ENCODE measurements around the gene LRP2. TPM values are rescaled to one million over a fixed set of nuclear protein-coding genes. Genes with fewer than 3 reads are reported as not detected.
"Not testable (repeated sequence)": the region's sequence is repeated elsewhere in the genome, so short reads cannot be mapped to it uniquely, and the experiment has no call there.

Gene LRP2
- polyA plus RNA-seq, 3 donors: 0.01 to 1.2 (median 0.48) TPM

GRCh38 chr2:169315357-169315756 is 47.0 kb downstream of the LRP2 start:
- WGBS, 3 donors: 77 to 86% (median 86%) methylated on average over 3 of the region's 3 CpGs
- H3K27ac ChIP-seq (ENCODE audit: low read depth, low read length): no peak overlapping the region

- not testable (repeated sequence) for H3K27ac ChIP-seq (ENCODE audit: low read depth, low read length)
- 86 to 93% (median 92%) methylated on average over 5 of the region's 5 CpGs for WGBS, 3 donors
Observed at GRCh38 chr2:169308349-169308748, 54.0 kb downstream of the LRP2 start.

- 88 to 94% (median 90%) methylated on average over 4 of the region's 4 CpGs for WGBS, 3 donors
- H3K27ac ChIP-seq (ENCODE audit: low read depth, low read length): not testable (repeated sequence)
Observed at GRCh38 chr2:169304689-169305088, 57.6 kb downstream of the LRP2 start.

- 57 to 73% (median 62%) methylated on average over 4 of the region's 4 CpGs for WGBS, 3 donors
- H3K27ac ChIP-seq (ENCODE audit: low read depth, low read length): no peak overlapping the region
Observed at GRCh38 chr2:169303579-169304305, 58.6 kb downstream of the LRP2 start.

- H3K27ac ChIP-seq (ENCODE audit: low read depth, low read length): no peak overlapping the region
- WGBS, 3 donors: 45 to 76% (median 63%) methylated on average over 4 of the region's 4 CpGs
Observed at GRCh38 chr2:169302364-169302763, 60.0 kb downstream of the LRP2 start.

GRCh38 chr2:169301596-169302335 is 60.6 kb downstream of the LRP2 start:
- WGBS, 3 donors: 42 to 73% (median 69%) methylated on average over 4 of the region's 4 CpGs
- H3K27ac ChIP-seq (ENCODE audit: low read depth, low read length): no peak overlapping the region

GRCh38 chr2:169300636-169301530 is 61.5 kb downstream of the LRP2 start:
- WGBS, 3 donors: 27 to 55% (median 44%) methylated on average over 5 of the region's 5 CpGs
- no peak overlapping the region for H3K27ac ChIP-seq (ENCODE audit: low read depth, low read length)

GRCh38 chr2:169298007-169298406 is 64.3 kb downstream of the LRP2 start:
- H3K27ac ChIP-seq (ENCODE audit: low read depth, low read length): no peak overlapping the region
- 86 to 97% (median 86%) methylated on average over 1 of the region's 1 CpG for WGBS, 3 donors

- H3K27ac ChIP-seq (ENCODE audit: low read depth, low read length): no peak overlapping the region
- 66 to 74% (median 70%) methylated on average over 9 of the region's 9 CpGs for WGBS, 3 donors
Observed at GRCh38 chr2:169294001-169294675, 68.2 kb downstream of the LRP2 start.

GRCh38 chr2:169291517-169291916 is 70.8 kb downstream of the LRP2 start:
- WGBS, 3 donors: 45 to 59% (median 51%) methylated on average over 2 of the region's 2 CpGs

GRCh38 chr2:169290433-169290832 is 71.9 kb downstream of the LRP2 start:
- WGBS, 3 donors: 59 to 63% (median 61%) methylated on average over 3 of the region's 3 CpGs
- no peak overlapping the region for H3K27ac ChIP-seq (ENCODE audit: low read depth, low read length)

More at GRCh38 chr2:169291517-169291916, 70.8 kb downstream of the LRP2 start:
- no peak overlapping the region for H3K27ac ChIP-seq (ENCODE audit: low read depth, low read length)

GRCh38 chr2:169287666-169288065 is 74.7 kb downstream of the LRP2 start:
- H3K27ac ChIP-seq (ENCODE audit: low read depth, low read length): no peak overlapping the region

GRCh38 chr2:169286624-169287231 is 75.6 kb downstream of the LRP2 start:
- no peak overlapping the region for H3K27ac ChIP-seq (ENCODE audit: low read depth, low read length)
- 73 to 76% (median 75%) methylated on average over 4 of the region's 4 CpGs for WGBS, 3 donors

- 48 to 66% (median 63%) methylated on average over 5 of the region's 5 CpGs for WGBS, 3 donors
Observed at GRCh38 chr2:169285531-169286235, 76.7 kb downstream of the LRP2 start.

GRCh38 chr2:169280502-169280901 is 81.8 kb downstream of the LRP2 start:
- 88 to 91% (median 89%) methylated on average over 4 of the region's 4 CpGs for WGBS, 3 donors

More at GRCh38 chr2:169285531-169286235, 76.7 kb downstream of the LRP2 start:
- H3K27ac ChIP-seq (ENCODE audit: low read depth, low read length): no peak overlapping the region

GRCh38 chr2:169275696-169276444 is 86.5 kb downstream of the LRP2 start:
- WGBS, 3 donors: 62 to 77% (median 66%) methylated on average over 7 of the region's 7 CpGs
- H3K27ac ChIP-seq (ENCODE audit: low read depth, low read length): no peak overlapping the region

More at GRCh38 chr2:169280502-169280901, 81.8 kb downstream of the LRP2 start:
- no peak overlapping the region for H3K27ac ChIP-seq (ENCODE audit: low read depth, low read length)

GRCh38 chr2:169272010-169272409 is 90.3 kb downstream of the LRP2 start:
- 65 to 74% (median 68%) methylated on average over 4 of the region's 4 CpGs for WGBS, 3 donors
- no peak overlapping the region for H3K27ac ChIP-seq (ENCODE audit: low read depth, low read length)
